ENCODE measurements around the gene ADISSP.

ADISSP gene

DNA sequence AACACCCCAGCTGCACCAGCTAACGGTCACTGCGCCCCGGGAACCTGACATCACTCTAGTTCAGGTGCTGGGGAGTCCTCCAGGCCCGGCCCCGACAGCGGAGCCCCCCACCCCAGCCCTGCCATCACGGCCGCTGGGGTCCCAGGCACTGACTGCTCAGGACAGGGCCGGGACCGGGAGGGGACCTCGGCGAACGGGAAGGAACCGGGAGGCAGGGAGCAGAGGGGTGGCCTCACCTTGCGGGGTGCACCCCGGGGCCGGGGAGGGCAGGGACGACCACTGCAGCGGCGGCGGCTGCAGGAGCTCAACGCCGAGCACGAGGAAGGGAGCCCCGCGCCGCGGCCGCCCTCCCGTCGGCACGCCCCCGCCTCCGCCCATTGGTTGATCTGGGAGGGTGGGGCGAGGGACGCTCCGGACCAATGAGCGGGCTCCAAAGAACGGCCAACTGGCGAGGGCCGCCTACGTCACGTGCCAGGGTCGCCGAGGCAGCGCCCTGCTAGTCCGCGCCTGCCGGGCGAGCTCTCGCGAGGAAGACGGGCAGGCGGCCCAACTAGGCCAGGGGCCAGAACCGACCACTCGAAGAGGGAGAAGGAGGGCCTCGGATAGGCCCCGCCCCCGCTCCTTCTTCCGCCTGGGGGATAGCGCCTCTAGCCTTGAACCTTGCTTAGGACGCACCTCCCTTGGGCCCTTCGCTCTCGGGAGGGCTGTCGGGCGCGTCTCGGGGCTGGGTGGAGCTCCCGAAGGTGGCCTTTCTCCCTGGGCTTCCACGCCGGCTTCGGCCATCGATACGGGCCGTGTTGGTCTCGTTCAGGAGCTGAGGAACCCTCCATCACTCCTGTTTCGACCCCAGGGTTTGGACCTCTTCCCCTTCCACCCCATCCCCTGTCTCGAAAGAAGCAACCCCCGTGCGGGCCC, at the start of gene ADISSP:
TSS of gene ADISSP (minus strand) at position 327 of the 915 bp plus-strand sequence. CDS start 7,653 bp downstream, outside the sequence.
- peak; percentile 97 for DNase-seq

DNA sequence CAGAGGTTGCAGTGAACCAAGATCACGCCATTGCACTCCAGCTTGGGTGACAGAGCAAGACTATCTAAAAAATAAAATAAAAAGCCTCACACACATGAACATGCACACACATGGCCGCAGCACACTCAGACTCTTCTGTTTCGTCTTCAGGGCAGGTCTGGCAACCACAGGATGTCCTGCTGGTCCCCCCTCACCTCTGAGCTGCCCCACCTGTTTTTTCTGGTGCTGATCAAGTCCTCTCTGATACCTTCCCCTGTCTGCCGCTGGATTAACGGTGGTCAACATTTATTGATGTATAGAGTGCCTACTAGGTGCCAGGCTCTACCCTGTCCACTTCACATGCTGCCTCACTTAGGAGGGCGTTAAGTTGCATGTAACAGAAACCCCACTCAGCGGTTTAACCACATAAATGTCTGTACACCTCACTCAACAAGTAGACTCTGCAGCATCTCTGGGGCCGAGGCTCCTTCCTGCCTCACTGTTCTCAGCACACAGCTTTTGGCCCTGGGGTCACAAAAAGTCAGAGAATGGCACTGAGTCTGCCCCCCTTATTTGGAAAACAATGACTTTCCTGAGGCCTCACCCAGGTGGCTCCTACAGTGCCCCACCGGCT, 48.3 kb upstream of the ADISSP start:
- DNase-seq: peak; percentile 65

DNA sequence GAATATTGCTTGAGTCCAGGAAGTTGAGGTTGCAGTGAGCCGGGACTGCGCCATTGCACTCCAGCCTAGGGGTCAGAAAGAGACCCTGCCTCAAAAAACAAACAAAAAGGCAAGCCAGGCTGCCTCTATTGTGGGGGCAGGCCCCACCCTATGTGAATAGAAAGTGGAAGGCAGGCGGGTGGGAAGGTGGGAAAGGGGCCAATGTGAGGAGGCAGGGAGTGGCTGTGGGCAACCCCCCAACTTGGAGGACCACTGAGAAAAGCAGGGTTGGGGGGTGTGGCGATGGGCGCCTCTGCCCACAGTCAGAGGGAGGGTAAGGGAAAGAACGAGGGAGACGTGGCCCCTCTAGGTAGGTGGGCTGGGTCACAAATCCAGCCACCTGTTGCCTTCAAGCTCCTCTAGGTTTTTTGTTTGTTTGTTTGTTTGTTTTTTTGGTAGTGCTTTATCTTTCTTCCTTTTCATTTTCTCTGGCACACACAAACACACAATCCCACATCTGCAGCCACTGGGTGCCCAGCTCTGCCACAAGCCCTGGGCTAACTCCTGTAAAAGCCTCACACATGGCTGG, 47.5 kb upstream of the ADISSP start:
- no peak for DNase-seq

DNA sequence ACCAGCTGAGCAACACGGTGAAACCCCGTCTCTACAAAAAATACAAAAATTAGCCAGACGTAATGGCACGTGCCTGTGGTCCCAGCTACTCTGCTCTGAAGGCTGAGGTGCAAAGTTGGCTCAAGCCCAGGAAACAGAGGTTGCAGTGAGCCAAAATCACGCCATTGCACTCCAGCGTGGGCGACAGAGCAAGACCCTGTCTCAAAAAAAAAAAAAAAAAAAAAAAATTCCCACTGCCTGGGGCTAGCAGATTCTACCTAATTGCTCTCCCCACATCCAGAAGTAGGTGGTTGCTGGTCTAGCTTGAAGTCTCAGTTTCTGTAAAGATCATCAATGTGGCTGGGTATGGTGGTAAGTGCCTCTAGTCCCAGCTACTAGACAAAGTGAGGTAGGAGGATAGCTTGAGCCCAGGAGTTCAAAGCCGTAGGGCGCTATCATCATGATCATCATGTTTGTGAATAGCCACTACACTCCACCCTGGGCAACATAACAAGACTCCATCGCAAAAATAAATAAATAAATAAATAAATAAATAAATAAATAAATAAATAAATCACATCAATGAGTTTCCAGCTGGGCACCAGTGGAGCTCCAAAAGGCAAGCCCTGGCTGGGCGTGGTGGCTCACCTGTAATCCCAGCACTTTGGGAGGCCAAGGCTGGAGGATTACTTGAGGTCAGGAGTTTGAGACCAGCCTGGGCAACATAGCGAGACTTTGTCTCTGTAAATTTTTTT, 46.5 kb upstream of the ADISSP start:
- peak; percentile 26 for DNase-seq

DNA sequence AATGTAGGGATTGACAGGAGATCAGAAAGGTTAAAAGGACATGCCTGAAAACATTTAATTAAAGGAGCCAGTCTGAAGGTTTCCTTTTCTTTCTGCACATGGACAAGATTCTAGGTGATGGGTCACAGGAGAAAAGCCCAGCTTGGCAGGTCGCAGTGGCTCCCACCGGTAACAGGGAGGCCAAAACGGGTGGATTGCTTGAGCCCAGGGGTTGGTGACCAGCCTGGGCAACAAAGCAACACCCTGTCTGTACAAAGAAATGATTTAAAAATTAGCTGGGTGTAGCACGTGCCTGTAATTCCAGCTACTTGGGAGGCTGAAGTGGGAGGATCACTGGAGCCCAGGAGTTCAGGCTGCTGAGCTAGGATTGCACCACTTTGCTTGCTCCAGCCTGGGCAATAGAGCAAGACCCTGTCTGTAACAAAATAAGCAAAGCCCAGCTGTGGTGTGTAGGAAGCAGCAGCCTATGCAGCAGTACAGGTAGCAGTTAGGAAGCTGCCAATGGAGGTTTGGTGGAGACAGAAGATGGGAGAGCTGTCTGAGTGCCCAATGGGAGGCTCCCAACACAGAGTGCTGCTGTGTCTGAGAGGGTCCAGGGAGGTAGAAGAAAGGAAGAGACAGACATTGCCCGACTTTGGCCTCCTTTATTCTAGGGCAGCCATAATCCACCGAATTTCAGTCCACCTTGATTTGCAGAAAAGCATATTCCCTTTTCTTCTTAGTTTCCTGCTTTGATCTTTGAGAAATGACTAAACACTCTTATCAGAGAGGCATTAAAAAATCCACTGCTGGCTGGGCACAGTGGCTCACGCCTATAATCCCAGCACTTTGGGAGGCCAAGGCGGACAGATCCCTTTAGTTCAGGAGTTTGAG, 45.7 kb upstream of the ADISSP start:
- no peak for DNase-seq

DNA sequence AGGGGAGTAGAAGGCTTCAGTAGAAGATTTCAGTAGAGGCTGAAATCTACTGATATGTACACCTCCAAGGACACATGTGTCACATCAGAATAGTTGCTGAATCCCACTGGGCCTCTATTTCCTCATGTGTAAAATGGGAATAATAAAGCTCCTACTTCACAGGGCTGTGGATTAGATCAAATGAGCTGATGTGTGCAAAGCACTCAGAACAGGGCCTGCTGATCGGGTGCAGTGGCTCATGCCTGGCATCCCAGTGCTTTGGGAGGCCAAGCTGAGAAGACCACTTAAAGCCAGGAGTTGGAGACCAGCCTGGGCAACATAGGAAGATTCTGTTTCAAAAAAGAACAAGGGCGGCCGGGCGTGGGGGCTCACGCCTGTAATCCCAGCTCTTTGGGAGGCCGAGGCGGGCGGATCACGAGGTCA, 44.7 kb upstream of the ADISSP start:
- no peak for DNase-seq

DNA sequence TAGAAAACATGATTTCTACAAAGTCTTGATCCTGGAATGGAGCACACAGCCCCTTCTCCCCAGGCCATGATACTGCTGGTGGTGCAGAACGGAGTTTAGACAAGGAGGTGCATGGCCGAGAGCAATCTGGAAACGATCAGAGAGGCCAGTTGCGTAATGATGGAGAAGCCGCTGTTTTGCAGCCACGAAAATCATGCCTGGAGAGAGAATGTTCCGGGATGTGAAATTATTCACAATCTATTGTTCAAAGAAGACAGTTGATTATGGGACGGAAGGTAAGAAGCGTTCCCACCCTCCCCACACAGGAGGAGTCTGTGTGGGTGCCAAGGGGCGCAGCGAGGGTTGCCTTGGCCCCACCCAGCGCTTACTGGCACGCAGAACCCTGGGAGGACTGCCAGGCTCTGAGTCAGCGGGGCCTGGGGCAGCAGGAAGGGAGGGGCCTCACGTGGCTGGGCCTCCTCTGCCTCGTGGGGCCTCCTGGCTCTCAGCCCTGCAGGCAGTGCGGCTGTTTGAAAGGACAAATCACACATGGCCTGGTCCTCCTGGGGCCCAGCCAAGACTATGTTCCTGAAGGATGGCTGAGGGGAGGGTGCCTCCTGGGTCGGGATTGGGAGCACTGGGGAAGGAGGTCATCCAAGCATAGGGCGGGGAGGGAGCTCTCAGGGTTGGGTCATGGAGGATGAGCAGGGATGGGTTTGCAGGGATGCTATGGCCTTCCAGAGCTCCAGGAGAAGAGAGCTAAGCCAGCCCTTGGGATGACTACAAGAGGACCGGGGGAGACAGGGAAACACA, 44.1 kb upstream of the ADISSP start:
- DNase-seq: peak; percentile 96

DNA sequence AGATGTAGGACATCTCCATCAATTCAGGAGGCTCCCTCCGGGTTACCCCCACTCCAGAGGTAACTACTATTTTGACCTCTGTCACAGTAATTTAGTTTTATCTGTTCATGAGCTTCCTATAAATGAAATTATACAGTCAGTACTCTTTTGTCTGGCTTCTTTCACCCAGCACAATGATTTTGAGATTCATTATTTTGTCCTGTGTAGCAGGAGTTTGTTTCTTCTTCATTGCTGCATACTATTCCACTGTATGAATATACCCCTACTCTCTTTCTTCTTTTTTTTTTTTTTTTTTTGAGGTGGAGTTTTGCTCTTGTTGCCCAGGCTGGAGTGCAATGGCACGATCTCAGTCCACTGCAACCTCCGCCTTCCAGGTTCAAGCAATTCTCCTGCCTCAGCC, 41.0 kb upstream of the ADISSP start:
- DNase-seq: no peak

DNA sequence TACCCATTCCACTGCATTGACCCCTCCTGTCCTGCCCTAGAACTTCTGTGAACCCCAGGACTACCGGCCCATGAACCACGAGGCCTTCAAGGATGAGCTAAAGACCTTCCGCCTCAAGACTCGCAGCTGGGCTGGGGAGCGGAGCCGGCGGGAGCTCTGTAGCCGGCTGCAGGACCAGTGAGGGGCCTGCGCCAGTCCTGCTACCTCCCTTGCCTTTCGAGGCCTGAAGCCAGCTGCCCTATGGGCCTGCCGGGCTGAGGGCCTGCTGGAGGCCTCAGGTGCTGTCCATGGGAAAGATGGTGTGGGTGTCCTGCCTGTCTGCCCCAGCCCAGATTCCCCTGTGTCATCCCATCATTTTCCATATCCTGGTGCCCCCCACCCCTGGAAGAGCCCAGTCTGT, 37.2 kb upstream of the ADISSP start:
- DNase-seq: no peak

DNA sequence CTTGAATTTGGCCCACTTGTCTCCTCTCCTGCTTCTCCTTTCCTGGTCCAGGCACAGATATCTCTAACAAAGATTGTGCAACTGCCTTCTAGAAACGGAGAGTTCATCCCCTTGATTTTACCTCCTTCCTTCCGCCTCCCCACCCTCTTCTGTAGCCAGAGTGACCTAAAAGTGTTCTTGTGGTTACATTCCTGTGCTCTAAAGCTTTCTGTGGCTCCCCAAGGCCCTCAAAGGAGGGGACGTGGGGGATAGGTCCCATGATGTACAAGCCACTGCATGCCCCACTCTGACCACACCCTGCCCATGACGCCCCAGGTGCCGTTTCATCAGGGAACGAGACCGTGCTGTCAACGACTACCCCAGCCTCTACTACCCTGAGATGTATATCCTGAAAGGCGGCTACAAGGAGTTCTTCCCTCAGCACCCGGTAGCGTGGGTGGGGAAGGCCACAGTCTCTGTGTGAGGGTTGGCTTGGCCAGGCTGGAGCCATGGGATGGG, 36.8 kb upstream of the ADISSP start:
- DNase-seq: no peak

DNA sequence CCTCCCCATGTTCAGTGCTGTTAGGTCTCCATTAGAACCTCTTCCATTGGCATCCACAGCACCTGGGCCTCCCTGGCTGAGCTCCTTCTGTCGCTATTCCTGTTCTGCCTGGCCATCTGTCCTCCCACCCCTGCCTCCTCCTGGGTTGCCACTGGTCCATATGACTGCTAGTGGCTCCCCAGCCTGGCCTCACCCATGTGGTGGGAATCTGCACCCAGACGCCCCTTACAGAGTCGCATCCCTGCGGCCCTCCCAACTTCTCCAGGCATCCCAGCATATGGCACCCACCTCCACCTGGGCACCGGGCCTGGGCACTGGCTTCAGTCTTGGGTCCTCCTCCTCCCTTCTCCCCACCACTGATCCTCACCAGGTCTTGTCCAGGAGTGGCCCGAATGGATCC, 36.3 kb upstream of the ADISSP start:
- DNase-seq: no peak

DNA sequence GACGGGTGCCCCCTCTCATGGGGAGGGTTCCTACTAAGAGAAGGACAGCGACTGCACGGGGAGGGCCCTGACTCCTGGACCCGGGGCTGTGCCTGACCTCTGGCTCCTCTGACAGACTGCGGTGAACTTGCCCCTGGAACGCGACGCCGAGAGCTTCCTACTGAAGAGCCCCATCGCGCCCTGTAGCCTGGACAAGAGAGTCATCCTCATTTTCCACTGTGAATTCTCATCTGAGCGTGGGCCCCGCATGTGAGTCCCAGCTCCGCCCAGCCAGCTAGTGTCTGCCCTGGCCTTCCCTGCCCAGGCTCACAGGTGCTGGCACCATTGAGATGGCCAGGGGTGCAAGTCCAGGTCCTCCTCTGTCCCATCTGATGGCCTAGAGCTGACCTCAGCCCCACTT, 35.7 kb upstream of the ADISSP start:
- no peak for DNase-seq

DNA sequence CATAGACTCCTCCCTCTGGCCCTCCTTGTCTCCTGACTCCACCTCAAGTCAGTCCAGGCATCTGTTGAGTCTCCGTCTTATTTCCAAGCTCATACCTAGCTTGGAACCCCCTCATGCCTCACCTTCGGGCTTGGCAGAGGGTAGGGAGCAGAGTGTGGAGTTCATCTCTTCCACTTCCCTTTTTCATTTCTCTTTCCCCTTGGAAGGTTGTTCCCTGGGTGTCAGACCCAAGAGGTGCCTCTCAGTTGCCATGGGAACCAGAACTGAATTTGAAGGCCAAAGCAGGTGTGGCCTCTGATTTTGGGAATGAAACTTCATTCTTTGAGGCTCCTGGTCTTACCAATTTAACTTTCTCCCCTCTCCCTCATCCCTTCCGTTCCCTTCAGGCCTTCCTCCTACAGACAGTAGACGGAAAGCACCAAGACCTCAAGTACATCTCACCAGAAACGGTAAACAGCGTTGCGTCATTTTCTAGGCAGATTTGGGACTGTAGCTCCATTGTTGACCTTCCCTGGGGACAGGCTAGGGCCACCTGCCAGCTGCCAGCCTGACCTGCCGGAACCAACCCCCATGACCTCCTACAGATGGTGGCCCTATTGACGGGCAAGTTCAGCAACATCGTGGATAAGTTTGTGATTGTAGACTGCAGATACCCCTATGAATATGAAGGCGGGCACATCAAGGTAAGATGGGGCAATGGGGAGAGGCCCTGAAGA, 35.1 kb upstream of the ADISSP start:
- no peak for DNase-seq

DNA sequence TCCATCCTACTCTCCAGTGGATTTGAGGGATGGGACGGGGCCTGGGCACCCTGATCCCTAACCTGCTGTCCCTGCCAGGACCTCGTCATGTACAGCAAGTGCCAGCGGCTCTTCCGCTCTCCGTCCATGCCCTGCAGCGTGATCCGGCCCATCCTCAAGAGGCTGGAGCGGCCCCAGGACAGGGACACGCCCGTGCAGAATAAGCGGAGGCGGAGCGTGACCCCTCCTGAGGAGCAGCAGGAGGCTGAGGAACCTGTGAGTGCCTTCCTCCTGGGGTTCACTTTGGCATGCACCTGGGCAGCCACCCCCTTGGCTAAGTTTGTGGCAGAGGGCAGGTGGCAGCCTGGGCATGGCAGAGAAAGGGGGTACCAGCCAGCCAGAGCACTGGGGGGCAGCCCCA, 34.3 kb upstream of the ADISSP start:
- DNase-seq: no peak

DNA sequence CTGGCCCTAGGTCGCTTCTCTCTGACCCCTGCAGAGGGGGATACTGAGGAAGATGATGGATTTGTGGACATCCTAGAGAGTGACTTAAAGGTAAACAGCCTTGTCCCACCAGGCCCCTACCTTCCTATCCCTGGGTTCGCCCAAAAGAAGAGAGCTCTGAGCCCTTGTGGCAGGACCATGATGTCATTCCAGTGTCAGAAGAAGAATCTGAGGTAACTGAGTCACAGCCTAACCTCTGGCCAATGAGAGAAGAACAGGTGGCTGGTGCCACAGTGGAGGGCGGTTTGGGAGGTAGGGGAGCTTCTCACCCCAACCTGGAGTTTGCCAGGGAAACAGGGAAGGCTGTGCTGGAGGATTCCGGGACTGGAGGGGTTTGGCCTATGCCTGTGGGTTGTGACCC, 33.7 kb upstream of the ADISSP start:
- no peak for DNase-seq

DNA sequence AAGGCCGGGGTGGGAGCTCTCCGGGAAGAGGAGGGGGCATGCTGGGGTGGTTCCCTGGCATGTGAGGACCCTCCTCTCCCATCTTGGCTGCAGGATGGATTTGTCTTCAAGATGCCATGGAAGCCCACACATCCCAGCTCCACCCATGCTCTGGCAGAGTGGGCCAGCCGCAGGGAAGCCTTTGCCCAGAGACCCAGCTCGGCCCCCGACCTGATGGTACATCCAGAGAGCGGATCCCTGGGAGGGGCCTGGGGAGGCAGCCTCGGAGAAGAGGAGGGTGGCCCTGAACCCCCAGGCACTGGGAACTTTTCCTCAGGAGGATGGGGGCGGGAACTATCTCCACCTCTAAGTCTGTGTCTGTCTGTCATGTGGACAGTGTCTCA, 33.3 kb upstream of the ADISSP start:
- no peak for DNase-seq

DNA sequence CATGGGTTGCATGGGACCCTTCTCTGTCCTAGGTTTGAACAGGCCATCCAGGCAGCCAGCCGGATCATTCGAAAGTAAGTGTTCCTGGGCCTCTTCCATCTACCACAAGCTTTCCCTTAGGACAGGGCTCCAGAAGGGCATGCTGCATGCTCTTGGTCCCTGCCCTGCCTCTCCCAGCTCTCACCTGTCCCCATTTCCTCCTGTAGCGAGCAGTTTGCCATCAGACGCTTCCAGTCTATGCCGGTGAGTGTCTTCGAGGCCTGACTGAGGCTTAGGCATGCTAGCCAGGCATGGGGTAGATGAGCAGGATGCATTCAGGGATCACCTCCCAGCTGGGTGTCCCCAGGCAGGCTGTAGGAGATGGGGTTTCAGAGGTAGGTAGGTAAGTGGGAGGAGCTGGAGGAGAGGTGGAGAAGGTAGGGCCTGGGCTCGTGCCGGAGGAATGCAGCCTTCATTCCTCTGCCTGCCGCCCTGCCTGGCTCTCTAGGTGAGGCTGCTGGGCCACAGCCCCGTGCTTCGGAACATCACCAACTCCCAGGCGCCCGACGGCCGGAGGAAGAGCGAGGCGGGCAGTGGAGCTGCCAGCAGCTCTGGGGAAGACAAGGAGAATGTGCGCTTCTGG, 32.8 kb upstream of the ADISSP start:
- DNase-seq: no peak

DNA sequence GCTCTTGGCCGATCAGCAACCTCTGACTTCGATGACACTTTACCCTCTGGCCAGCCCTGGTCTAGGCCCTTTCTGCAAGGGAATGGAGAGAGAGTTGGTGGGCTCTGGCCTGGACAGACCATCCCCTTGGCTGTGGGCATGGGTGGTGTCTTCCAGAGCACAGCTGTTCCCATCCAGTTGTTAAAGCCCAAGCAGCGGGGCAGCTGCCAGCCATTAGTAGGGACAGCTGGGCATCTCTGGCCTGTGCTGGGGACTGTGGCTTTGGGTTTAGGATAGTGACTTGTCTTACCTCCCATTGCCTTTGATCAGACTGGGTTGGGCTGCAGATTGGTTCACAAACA, 31.3 kb upstream of the ADISSP start:
- DNase-seq: no peak

DNA sequence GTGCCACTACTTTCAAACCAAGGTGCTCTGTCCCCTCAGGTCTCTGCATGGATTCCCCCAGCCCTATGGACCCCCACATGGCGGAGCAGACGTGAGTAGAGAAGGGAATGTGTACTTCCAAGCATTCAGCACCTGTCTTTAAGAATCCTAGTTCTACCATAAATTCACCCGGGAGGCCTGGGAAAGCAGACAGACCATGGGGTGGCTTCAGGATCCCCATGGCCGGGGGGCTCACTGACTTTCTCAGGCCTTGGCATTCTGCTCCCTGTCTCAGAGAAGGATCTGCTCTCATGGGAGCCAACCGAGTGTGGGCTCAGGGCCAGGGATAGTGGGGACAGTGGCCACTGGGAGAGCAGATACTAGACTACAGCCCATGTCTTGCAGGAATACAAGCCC, 30.8 kb upstream of the ADISSP start:
- no peak for DNase-seq

All from CD4-positive, alpha-beta T cell treated with Interleukin-4 for 4 hours (primary cell).